Lower lobe of right lung (tissue), 2 donors: ENCODE results near the gene CEP95. TPM values are rescaled to one million over a fixed set of nuclear protein-coding genes. Genes with fewer than 3 reads are reported as not detected.
A peak's percentile ranks its signal among the peaks of the same experiment; 100 is the strongest.

Experiments
- ATAC-seq, 2 donors: fragments of 200-7000 bp; cut with Tn5 transposase; one replicate each; pipeline ENCODE4 v1.9.1; 2020 to 2022; ENCODE audit warnings: mild to moderate bottlenecking in 2 of 2, moderate library complexity in 2 of 2
- DNase-seq: peaks from one replicate; pipeline ENCODE4 v3.0.0-alpha.2; 2020
- H3K27ac ChIP-seq: fragments of 200-600 bp; one replicate; pipeline ENCODE4 v1.8.0; 2022
- H3K27me3 ChIP-seq: fragments of 200-600 bp; one replicate; pipeline ENCODE4 v1.8.0; 2022; ENCODE audit warnings: low read depth
- H3K36me3 ChIP-seq: fragments of 200-600 bp; one replicate; pipeline ENCODE4 v1.8.0; 2022; ENCODE audit warnings: mild to moderate bottlenecking
- H3K4me1 ChIP-seq: fragments of 200-600 bp; one replicate; pipeline ENCODE4 v1.8.0; 2022
- H3K4me3 ChIP-seq: fragments of 200-600 bp; one replicate; pipeline ENCODE4 v1.8.0; 2022; ENCODE audit warnings: mild to moderate bottlenecking
- H3K9me3 ChIP-seq: fragments of 200-600 bp; one replicate; pipeline ENCODE4 v1.8.0; 2022
- CTCF ChIP-seq: fragments of 200-600 bp; IDR thresholded peaks from one replicate; pipeline ENCODE4 v1.8.0; 2022; ENCODE audit warnings: antibody characterized with exemption, mild to moderate bottlenecking
- intact Hi-C: fragments of 100-400 bp; cut with DNase I; formaldehyde crosslinking; loops from one replicate; pipeline ENCODE4 v1.11.0; 2022
- total RNA-seq: library from RNA; stranded (reverse); fragmentation: NEBNext Ultra II Directional; extraction: Animal tissue kit (Norgen Biotek cat#: 25700); gene quantifications from one replicate; pipeline ENCODE4 v1.2.1, GENCODE V29; 2021
- donor health status: DM: no; HTN: yes; CAD: no; lungs with severe emphysema.

Gene CEP95
- total RNA-seq, 1 donor from 2014 or later, result 34.2 TPM

GRCh38 chr17:64496786-64497564 is 9.8 kb upstream of the CEP95 start, which contains the start of gene POLG2:
TSS of gene POLG2 (minus strand) at chr17:64497054. CDS start at chr17:64496968, 86 bp downstream.
- H3K27ac ChIP-seq, result peak within 1 kb of the TSS; percentile 81
- intact Hi-C loops, result no loop called here
- H3K4me3 ChIP-seq, result peak within 1 kb of the TSS; percentile 79
- ATAC-seq (peak; percentile 97), DNase-seq (peak; percentile 97)
- no peaks in the 10 kb centered on the region for H3K9me3 ChIP-seq
- TF ChIP-seq CTCF, result peak; percentile 37
- H3K36me3 ChIP-seq, result peaks cover 61% of the 10 kb centered on the region
- H3K4me1 ChIP-seq, result peaks cover 71% of the 10 kb centered on the region
- H3K27me3 ChIP-seq, result no peaks in the 10 kb centered on the region

- peaks cover 77% of the 10 kb centered on the region for H3K4me1 ChIP-seq
- no peak for TF ChIP-seq CTCF
- DNase-seq (no peak), ATAC-seq (no peak)
- peak overlapping the region; percentile 79 for H3K4me3 ChIP-seq
- intact Hi-C loops, result no loop called here
- H3K27ac ChIP-seq, result peak overlapping the region; percentile 81
- H3K36me3 ChIP-seq, result peaks cover 63% of the 10 kb centered on the region
- no peaks in the 10 kb centered on the region for H3K9me3 ChIP-seq
- H3K27me3 ChIP-seq, result no peaks in the 10 kb centered on the region
Measured at GRCh38 chr17:64497565-64498035, 9.2 kb upstream of the CEP95 start.

GRCh38 chr17:64498308-64499203 is 8.2 kb upstream of the CEP95 start:
- intact Hi-C loops, result no loop called here
- no peak overlapping the region for H3K27ac ChIP-seq

GRCh38 chr17:64499805-64500486 is 6.8 kb upstream of the CEP95 start:
- peaks cover 87% of the 10 kb centered on the region for H3K4me1 ChIP-seq
- no peak overlapping the region for H3K27ac ChIP-seq
- ATAC-seq (no peak), DNase-seq (no peak)
- H3K9me3 ChIP-seq, result no peaks in the 10 kb centered on the region
- H3K27me3 ChIP-seq, result no peaks in the 10 kb centered on the region
- intact Hi-C loops, result no loop called here
- H3K36me3 ChIP-seq, result peaks cover 78% of the 10 kb centered on the region
- TF ChIP-seq CTCF, result no peak
- H3K4me3 ChIP-seq, result no peak overlapping the region

More at GRCh38 chr17:64498308-64499203, 8.2 kb upstream of the CEP95 start:
- Histone ChIP-seq H3K4me1 (peaks cover 86% of the 10 kb centered on the region), H3K4me3 (no peak overlapping the region), H3K9me3 (no peaks in the 10 kb centered on the region), H3K36me3 (peaks cover 64% of the 10 kb centered on the region), H3K27me3 (no peaks in the 10 kb centered on the region)
- ATAC-seq (no peak), DNase-seq (no peak)
- TF ChIP-seq CTCF, result no peak

GRCh38 chr17:64500487-64500859 is 6.3 kb upstream of the CEP95 start:
- H3K27me3 ChIP-seq, result no peaks in the 10 kb centered on the region
- peaks cover 82% of the 10 kb centered on the region for H3K4me1 ChIP-seq
- DNase-seq (no peak), ATAC-seq (no peak)
- no peaks in the 10 kb centered on the region for H3K9me3 ChIP-seq
- H3K27ac ChIP-seq, result no peak overlapping the region
- peaks cover 80% of the 10 kb centered on the region for H3K36me3 ChIP-seq
- no peak overlapping the region for H3K4me3 ChIP-seq
- no peak for TF ChIP-seq CTCF
- intact Hi-C loops, result no loop called here
